GM23248 (cell line): Measurements from ENCODE around the gene ASB4. TPM values are rescaled to one million over a fixed set of nuclear protein-coding genes. Genes with fewer than 3 reads are reported as not detected.

Source experiments
- DNase-seq: peaks from one replicate; pipeline ENCODE4 v3.0.0-alpha.2; 2015
- H2AFZ ChIP-seq: fragments of 200-600 bp; sonication (generic); 2 replicates; pipeline ENCODE4 v1.6.1; 2016; ENCODE audit warnings: antibody characterized with exemption
- H3F3A ChIP-seq: fragments of 200-600 bp; sonication (generic); 2 replicates; pipeline ENCODE4 v1.6.1; 2016; ENCODE audit warnings: mild to moderate bottlenecking, antibody characterized with exemption, mixed run types; ENCODE audit not compliant: insufficient read depth
- H3K27ac ChIP-seq: fragments of 200-600 bp; sonication (generic); 2 replicates; pipeline ENCODE4 v1.5.1; 2016; ENCODE audit warnings: mild to moderate bottlenecking
- H3K27me3 ChIP-seq: fragments of 200-600 bp; sonication (generic); replicated peaks from 2 replicates; pipeline ENCODE4 v1.6.1; 2016; ENCODE audit warnings: mild to moderate bottlenecking; ENCODE audit not compliant: insufficient read depth
- H3K36me3 ChIP-seq: fragments of 200-600 bp; sonication (generic); 2 replicates; pipeline ENCODE4 v1.6.1; 2016; ENCODE audit warnings: low read depth, mild to moderate bottlenecking
- H3K4me1 ChIP-seq: fragments of 200-600 bp; sonication (generic); 2 replicates; pipeline ENCODE4 v1.6.1; 2016; ENCODE audit warnings: mild to moderate bottlenecking; ENCODE audit not compliant: insufficient read depth
- H3K4me2 ChIP-seq: fragments of 200-600 bp; sonication (generic); one replicate; pipeline ENCODE4 v1.6.1; 2016; ENCODE audit warnings: mild to moderate bottlenecking; ENCODE audit not compliant: unreplicated experiment
- H3K4me3 ChIP-seq: fragments of 200-600 bp; sonication (generic); 2 replicates; pipeline ENCODE4 v1.5.1; 2016; ENCODE audit warnings: mild to moderate bottlenecking
- H3K79me2 ChIP-seq: fragments of 200-600 bp; sonication (generic); 2 replicates; pipeline ENCODE4 v1.6.1; 2016; ENCODE audit warnings: mild to moderate bottlenecking; ENCODE audit not compliant: insufficient read depth
- H3K9ac ChIP-seq: fragments of 200-600 bp; sonication (generic); 2 replicates; pipeline ENCODE4 v1.6.1; 2016; ENCODE audit warnings: mild to moderate bottlenecking
- H3K9me2 ChIP-seq: fragments of 200-600 bp; sonication (generic); 2 replicates; pipeline ENCODE4 v1.6.1; 2016; ENCODE audit warnings: mixed run types, mild to moderate bottlenecking, moderate library complexity; ENCODE audit not compliant: insufficient read depth
- H3K9me3 ChIP-seq: fragments of 200-600 bp; sonication (generic); one replicate; pipeline ENCODE4 v1.6.1; 2017; ENCODE audit warnings: low read depth
- H4K20me1 ChIP-seq: fragments of 200-600 bp; sonication (generic); 2 replicates; pipeline ENCODE4 v1.6.0; 2016; ENCODE audit not compliant: insufficient read depth
- EZH2 ChIP-seq: fragments of 200-600 bp; sonication (generic); IDR thresholded peaks from 2 replicates; pipeline ENCODE4 v1.6.1; 2018; ENCODE audit warnings: antibody characterized with exemption, mild to moderate bottlenecking; ENCODE audit not compliant: insufficient read depth, poor library complexity, severe bottlenecking
- EZH2phosphoT487 ChIP-seq: fragments of 200-600 bp; sonication (generic); IDR thresholded peaks from 2 replicates; pipeline ENCODE4 v1.6.1; 2018; ENCODE audit warnings: antibody characterized with exemption, moderate library complexity, mild to moderate bottlenecking, low read depth; ENCODE audit not compliant: insufficient read depth
- WGBS, 2 experiments: methylation state at CpG; one replicate each; pipeline ENCODE4 v1.1.6; 2015 to 2017; ENCODE audit warnings: low lambda C conversion rate in 2 of 2, low coverage in 1 of 2; ENCODE audit errors: missing lambda C conversion rate in 2 of 2; 5-methylcytosine and 5-hydroxymethylcytosine counted together
- in situ Hi-C: fragments of 300-500 bp; cut with MboI; formaldehyde crosslinking; loops from 2 replicates; pipeline ENCODE4 v1.15.0; 2020
- polyA plus RNA-seq: library from polyadenylated mRNA; unstranded; fragments of >200 nt; fragmentation: Nextera tagmentation; extraction: Ambion mirVana; gene quantifications from 2 replicates; pipeline ENCODE4 v1.2.1, GENCODE V29; 2016
- total RNA-seq: library from RNA; depleted of rRNA; stranded (reverse); fragments of >200 nt; shearing (Covaris generic); gene quantifications from 2 replicates; pipeline ENCODE4 v1.2.3, GENCODE V29; 2014

Gene ASB4
- total and polyA plus RNA-seq, 2 experiments from 2014 or later = not detected

- no peak for TF ChIP-seq EZH2phosphoT487
- TF ChIP-seq EZH2 = no peak
- H3F3A ChIP-seq = no peaks in the 10 kb centered on the region
- no peaks in the 10 kb centered on the region for H3K79me2 ChIP-seq
- no peak overlapping the region for H3K9ac ChIP-seq
- 50 to 71% methylated on average over 4 of the region's 4 CpGs for WGBS, 2 experiments
- H4K20me1 ChIP-seq = no peaks in the 10 kb centered on the region
- peaks cover 33% of the 10 kb centered on the region for H3K27me3 ChIP-seq
- DNase-seq = no peak
- in situ Hi-C loops = loop anchor here (25.0 kb wide), 1 partner anchor 1020 kb away; no protein-coding TSS in a partner anchor
- no peaks in the 10 kb centered on the region for H3K9me2 ChIP-seq
- H3K4me1 ChIP-seq = no peaks in the 10 kb centered on the region
- H3K9me3 ChIP-seq = no peaks in the 10 kb centered on the region
- no peaks in the 10 kb centered on the region for H3K36me3 ChIP-seq
- H3K4me2 ChIP-seq = no peak overlapping the region
- H3K4me3 ChIP-seq = no peak overlapping the region
- H2AFZ ChIP-seq = no peak overlapping the region
- H3K27ac ChIP-seq = no peak overlapping the region
Measured at GRCh38 chr7:95482424-95482823, 3.3 kb upstream of the ASB4 start.

GRCh38 chr7:95490231-95490762 is 4.6 kb downstream of the ASB4 start:
- in situ Hi-C loops = loop anchor here (25.0 kb wide), 1 partner anchor 1028 kb away; no protein-coding TSS in a partner anchor

GRCh38 chr7:95491201-95491600 is 5.5 kb downstream of the ASB4 start:
- Histone ChIP-seq H3K27me3 (peaks cover 14% of the 10 kb centered on the region; the same call in 1 of the 2 replicates), H3K36me3 (no peaks in the 10 kb centered on the region), H3K9me2 (no peaks in the 10 kb centered on the region), H3F3A (no peaks in the 10 kb centered on the region), H3K4me3 (no peak overlapping the region), H3K4me2 (no peak overlapping the region), H3K27ac (no peak overlapping the region), H3K9me3 (no peaks in the 10 kb centered on the region), H3K4me1 (no peaks in the 10 kb centered on the region), H3K79me2 (no peaks in the 10 kb centered on the region), H4K20me1 (no peaks in the 10 kb centered on the region), H2AFZ (no peak overlapping the region), H3K9ac (no peak overlapping the region)
- WGBS, 2 experiments = 93 to 96% methylated on average over 4 of the region's 4 CpGs
- TF ChIP-seq EZH2phosphoT487 (no peak), EZH2 (no peak)
- no peak for DNase-seq
- in situ Hi-C loops = loop anchor here (25.0 kb wide), 1 partner anchor 1029 kb away; no protein-coding TSS in a partner anchor

More at GRCh38 chr7:95490231-95490762, 4.6 kb downstream of the ASB4 start:
- WGBS, 2 experiments = 26 to 30% methylated on average over 3 of the region's 3 CpGs
- Histone ChIP-seq H3K27me3 (peaks cover 23% of the 10 kb centered on the region), H3K79me2 (no peaks in the 10 kb centered on the region), H3K9me2 (no peaks in the 10 kb centered on the region), H2AFZ (no peak overlapping the region), H3K4me3 (no peak overlapping the region), H3K36me3 (no peaks in the 10 kb centered on the region), H3K4me1 (no peaks in the 10 kb centered on the region), H3K4me2 (no peak overlapping the region), H3K27ac (no peak overlapping the region), H4K20me1 (no peaks in the 10 kb centered on the region), H3K9me3 (no peaks in the 10 kb centered on the region), H3F3A (no peaks in the 10 kb centered on the region), H3K9ac (no peak overlapping the region)
- DNase-seq = no peak
- TF ChIP-seq EZH2phosphoT487 = no peak
- no peak for TF ChIP-seq EZH2

- H4K20me1 ChIP-seq = no peaks in the 10 kb centered on the region
- H3K9me3 ChIP-seq = no peaks in the 10 kb centered on the region
- in situ Hi-C loops = loop anchor here (25.0 kb wide), 1 partner anchor 1029 kb away; no protein-coding TSS in a partner anchor
- H3K9ac ChIP-seq = no peak overlapping the region
- WGBS, 2 experiments = 79 to 89% methylated on average over 2 of the region's 2 CpGs
- H3K27ac ChIP-seq = no peak overlapping the region
- TF ChIP-seq EZH2 = no peak
- TF ChIP-seq EZH2phosphoT487 = no peak
- H3K36me3 ChIP-seq = no peaks in the 10 kb centered on the region
- no peak overlapping the region for H2AFZ ChIP-seq
- H3K79me2 ChIP-seq = no peaks in the 10 kb centered on the region
- peaks cover 8% of the 10 kb centered on the region; the same call in 1 of the 2 replicates for H3K27me3 ChIP-seq
- H3K4me2 ChIP-seq = no peak overlapping the region
- no peaks in the 10 kb centered on the region for H3F3A ChIP-seq
- H3K9me2 ChIP-seq = no peaks in the 10 kb centered on the region
- no peak overlapping the region for H3K4me3 ChIP-seq
- H3K4me1 ChIP-seq = no peaks in the 10 kb centered on the region
- DNase-seq = no peak
Measured at GRCh38 chr7:95491634-95492314, 6.0 kb downstream of the ASB4 start.
